Cardiac muscle cell (in vitro differentiated cells and primary cell): ENCODE data around the gene HYAL2. TPM values are rescaled to one million over a fixed set of nuclear protein-coding genes. Genes with fewer than 3 reads are reported as not detected.

Source experiments
- DNase-seq, 2 donors: peaks; one replicate each; pipeline versions ENCODE4 v3.0.0 to v3.0.0-alpha.2; 2010 to 2017; ENCODE audit warnings: low read depth in 1 of 2, low spot score in 1 of 2
- H3K27ac ChIP-seq: fragments of 200-600 bp; sonication (generic); 2 replicates; pipeline ENCODE4 v1.5.1; 2016
- H3K27me3 ChIP-seq: fragments of 200-600 bp; sonication (generic); 2 replicates; pipeline ENCODE4 v1.6.0; 2016; ENCODE audit warnings: control low read depth
- H3K36me3 ChIP-seq: fragments of 200-600 bp; sonication (generic); 2 replicates; pipeline ENCODE4 v1.5.1; 2016; ENCODE audit warnings: control low read depth
- H3K4me1 ChIP-seq: fragments of 200-600 bp; sonication (generic); 2 replicates; pipeline ENCODE4 v1.8.1; 2017; ENCODE audit warnings: low read depth, mild to moderate bottlenecking, mixed run types
- H3K4me3 ChIP-seq: fragments of 200-600 bp; sonication (generic); 2 replicates; pipeline ENCODE4 v1.5.1; 2016; ENCODE audit warnings: mild to moderate bottlenecking
- H3K9me3 ChIP-seq: fragments of 200-600 bp; sonication (generic); 2 replicates; pipeline ENCODE4 v1.5.1; 2017; ENCODE audit warnings: low read depth, mild to moderate bottlenecking, control low read depth
- polyA plus RNA-seq: library from polyadenylated mRNA; unstranded; fragments of >200 nt; fragmentation: Nextera tagmentation; extraction: Ambion mirVana; gene quantifications from 2 replicates; pipeline ENCODE4 v1.2.1, GENCODE V29; 2016
- total RNA-seq: library from RNA; depleted of rRNA; stranded (reverse); fragments of >200 nt; gene quantifications from 2 replicates; pipeline ENCODE4 v1.2.3, GENCODE V29; 2016
- TF ChIP-seq, protein P1 (sequence below): IDR thresholded peaks from 2 replicates; pipeline ENCODE4 v1.5.1; 2012; ENCODE audit warnings: low read depth, mild to moderate bottlenecking, low read length

The HYAL2 gene
- total and polyA plus RNA-seq, 2 experiments from 2014 or later: 88.3 to 124 TPM

DNA sequence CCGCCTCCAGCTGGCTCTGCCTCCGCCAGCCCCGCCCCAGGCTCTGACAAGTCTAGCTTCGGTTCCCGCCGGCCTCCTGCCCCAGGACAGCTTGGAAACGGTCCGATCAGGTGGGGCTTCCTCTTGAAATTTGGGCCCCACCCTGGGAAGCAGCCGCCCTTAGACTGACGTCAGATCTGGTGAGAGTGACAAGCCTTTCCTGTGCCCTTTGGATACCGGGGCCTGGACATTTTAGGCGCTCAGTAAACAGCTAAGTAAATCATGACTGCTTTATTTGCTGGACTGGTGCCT lies 23.0 kb downstream of the HYAL2 start:
- no peak for DNase-seq
- Histone ChIP-seq H3K27me3 (no peaks in the 10 kb centered on the region), H3K4me3 (peak overlapping the region; percentile 29), H3K4me1 (peaks cover 15% of the 10 kb centered on the region), H3K27ac (peak overlapping the region; percentile 70), H3K36me3 (no peaks in the 10 kb centered on the region), H3K9me3 (no peaks in the 10 kb centered on the region)
- TF ChIP-seq, protein P1, sequence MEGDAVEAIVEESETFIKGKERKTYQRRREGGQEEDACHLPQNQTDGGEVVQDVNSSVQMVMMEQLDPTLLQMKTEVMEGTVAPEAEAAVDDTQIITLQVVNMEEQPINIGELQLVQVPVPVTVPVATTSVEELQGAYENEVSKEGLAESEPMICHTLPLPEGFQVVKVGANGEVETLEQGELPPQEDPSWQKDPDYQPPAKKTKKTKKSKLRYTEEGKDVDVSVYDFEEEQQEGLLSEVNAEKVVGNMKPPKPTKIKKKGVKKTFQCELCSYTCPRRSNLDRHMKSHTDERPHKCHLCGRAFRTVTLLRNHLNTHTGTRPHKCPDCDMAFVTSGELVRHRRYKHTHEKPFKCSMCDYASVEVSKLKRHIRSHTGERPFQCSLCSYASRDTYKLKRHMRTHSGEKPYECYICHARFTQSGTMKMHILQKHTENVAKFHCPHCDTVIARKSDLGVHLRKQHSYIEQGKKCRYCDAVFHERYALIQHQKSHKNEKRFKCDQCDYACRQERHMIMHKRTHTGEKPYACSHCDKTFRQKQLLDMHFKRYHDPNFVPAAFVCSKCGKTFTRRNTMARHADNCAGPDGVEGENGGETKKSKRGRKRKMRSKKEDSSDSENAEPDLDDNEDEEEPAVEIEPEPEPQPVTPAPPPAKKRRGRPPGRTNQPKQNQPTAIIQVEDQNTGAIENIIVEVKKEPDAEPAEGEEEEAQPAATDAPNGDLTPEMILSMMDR: no peak

DNA sequence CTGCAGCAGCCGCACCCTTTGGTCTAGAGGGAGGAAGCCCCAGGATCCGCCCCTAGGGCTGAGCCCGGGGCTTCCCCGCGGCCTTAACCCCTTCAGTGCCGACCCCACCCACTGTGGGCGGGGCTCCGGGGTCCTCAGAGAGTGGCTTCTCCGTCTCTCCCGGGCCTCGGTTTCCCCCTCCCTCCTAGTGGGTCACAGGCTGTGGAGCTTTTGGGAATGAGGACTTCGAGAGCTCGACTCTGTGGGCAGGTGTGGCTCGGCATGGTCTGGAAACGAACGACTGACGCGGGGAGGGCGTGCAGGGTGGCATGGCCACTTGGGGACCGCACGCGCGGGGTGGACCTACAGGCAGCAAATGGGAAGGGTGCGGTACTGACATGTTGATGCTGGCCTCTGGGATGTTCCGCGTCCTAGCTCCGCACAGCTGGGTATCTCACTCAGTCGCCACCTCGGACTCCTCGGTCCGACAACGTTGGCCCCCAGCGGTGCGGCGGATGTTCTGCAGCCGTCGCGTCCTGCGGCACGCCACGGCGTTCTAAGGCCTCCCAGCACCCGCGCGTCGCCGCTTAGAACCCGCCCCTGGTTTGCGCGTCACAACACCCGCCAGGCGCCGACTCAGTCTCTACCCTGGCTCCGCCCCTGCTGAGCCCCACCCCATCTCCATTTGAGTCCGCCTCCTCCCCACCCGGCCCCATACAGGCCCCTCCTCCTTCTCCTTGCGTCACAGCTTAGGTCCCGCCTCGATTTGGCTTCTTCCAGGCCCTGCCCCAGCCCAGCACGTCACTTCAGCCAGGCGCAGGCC lies 23.5 kb downstream of the HYAL2 start, which contains the start of the genes HYAL3 and NAA80:
Gene HYAL3 (minus strand): TSS at position 570 of the 802 bp plus-strand sequence. CDS start 3,803 bp downstream, outside the sequence.
Gene NAA80 (minus strand): TSS at position 570 of the 802 bp plus-strand sequence. CDS start 1,942 bp downstream, outside the sequence.
- Histone ChIP-seq H3K36me3 (no peaks in the 10 kb centered on the region), H3K27ac (peak within 1 kb of the TSS; percentile 70), H3K27me3 (no peaks in the 10 kb centered on the region), H3K4me1 (peaks cover 15% of the 10 kb centered on the region), H3K4me3 (peak within 1 kb of the TSS; percentile 54), H3K9me3 (no peaks in the 10 kb centered on the region)
- peak; percentile 99 to 100 for DNase-seq
- TF ChIP-seq, protein P1: peak; percentile 21

DNA sequence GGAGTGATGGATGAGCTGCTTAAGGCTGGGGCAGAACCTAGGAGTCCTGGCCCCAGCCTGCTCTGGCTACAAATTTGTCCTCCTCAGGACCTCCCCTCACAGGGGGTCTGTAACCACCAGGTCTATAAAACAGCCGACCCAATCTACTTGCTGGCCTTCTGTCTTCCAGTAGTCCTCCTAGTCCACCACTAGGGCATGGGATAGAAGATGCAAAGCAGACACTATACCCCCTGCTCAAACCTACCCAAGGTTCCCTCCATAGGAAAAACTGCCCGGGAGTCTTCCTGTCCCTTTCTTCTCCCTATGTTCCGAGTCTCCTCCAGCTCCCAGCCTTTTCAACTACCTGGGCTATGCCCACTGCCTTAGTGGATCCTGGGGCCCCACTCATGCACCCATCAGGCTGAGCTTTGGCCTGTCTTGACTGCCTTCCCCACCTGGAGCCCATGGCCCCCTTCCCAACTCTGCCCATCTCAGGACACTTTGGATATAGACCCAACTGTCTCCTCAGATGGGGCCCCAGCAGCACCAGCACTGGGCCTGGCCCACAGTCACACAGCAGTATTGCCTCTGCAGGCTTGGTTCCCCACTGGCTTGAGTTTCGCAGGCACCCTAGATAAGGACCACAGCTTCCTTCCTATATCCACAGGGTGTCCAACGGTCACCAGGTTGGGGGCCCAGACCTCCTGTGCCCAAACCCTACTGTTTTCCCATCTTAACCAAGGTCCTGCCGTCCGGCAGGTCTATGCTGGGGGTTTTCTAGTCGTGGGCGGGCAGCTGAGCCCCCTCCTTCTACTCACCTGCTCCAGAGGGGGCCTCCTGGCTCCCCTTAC lies 24.4 kb downstream of the HYAL2 start:
- no peak overlapping the region for H3K27ac ChIP-seq
- H3K4me3 ChIP-seq: peak overlapping the region; percentile 54
- TF ChIP-seq, protein P1: no peak
- no peaks in the 10 kb centered on the region for H3K36me3 ChIP-seq
- no peaks in the 10 kb centered on the region for H3K27me3 ChIP-seq
- no peaks in the 10 kb centered on the region for H3K9me3 ChIP-seq
- peaks cover 10% of the 10 kb centered on the region for H3K4me1 ChIP-seq
- DNase-seq: no peak

DNA sequence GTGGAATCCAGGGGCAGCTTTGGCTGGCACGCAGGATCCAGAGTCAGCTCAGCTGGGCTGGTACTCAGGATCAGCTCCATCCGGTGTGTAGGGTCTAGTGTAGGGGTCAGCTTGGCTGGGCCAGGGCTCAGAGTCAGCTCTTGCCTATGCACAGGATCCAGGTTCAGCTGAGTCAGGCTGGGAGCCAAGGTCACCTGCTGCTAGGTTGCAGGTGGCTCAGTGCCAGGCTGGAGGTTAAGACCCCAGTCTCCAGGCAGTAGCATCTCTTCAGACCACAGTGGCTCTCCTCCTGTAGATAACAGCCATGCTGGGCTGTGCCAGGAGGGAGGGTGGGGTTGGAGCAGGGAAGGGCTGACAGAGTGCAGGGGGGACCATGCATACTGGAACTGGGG lies 25.2 kb downstream of the HYAL2 start:
- DNase-seq: no peak
- Histone ChIP-seq H3K27me3 (no peaks in the 10 kb centered on the region), H3K9me3 (no peaks in the 10 kb centered on the region), H3K27ac (no peak overlapping the region), H3K4me1 (peaks cover 7% of the 10 kb centered on the region), H3K4me3 (no peak overlapping the region), H3K36me3 (no peaks in the 10 kb centered on the region)
- TF ChIP-seq, protein P1: no peak

DNA sequence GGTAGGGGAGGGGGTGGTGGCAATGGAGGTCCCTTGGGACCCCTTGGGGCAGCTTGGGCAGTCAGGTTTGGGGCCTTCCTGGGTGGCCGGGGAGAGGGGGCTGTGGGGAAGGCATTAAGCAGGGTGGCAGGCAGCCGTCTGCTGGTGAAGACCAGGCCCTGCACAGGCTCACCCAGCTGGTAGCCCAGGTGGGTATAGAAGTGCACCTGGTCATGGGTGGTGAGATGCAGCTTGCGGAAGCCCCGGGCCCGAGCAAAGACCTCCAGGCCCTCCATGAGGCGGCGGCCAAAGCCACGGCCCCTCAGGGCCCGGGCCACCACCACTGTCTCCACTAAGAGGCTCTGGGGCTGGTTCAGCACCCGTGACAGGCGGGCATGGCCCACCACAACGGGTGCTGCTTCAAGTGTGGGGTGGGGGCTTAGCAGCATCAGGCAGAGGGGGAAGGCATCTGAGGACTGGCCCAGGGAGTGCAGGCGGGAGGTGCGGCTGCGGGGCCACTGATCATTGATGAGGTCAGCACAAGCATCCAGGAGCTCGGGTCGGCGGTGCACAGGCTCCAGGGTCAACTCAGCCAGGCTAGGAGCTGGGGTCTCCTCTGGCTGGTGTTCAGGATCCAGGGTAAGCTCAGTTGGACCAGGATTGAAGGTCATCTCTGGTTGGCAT lies 25.7 kb downstream of the HYAL2 start:
- H3K27me3 ChIP-seq: no peaks in the 10 kb centered on the region
- peaks cover 7% of the 10 kb centered on the region for H3K4me1 ChIP-seq
- TF ChIP-seq, protein P1: no peak
- H3K4me3 ChIP-seq: no peak overlapping the region
- no peak for DNase-seq
- no peaks in the 10 kb centered on the region for H3K36me3 ChIP-seq
- no peak overlapping the region for H3K27ac ChIP-seq
- no peaks in the 10 kb centered on the region for H3K9me3 ChIP-seq
